Measurements from ENCODE around the gene LCE2B.

LCE2B gene

DNA sequence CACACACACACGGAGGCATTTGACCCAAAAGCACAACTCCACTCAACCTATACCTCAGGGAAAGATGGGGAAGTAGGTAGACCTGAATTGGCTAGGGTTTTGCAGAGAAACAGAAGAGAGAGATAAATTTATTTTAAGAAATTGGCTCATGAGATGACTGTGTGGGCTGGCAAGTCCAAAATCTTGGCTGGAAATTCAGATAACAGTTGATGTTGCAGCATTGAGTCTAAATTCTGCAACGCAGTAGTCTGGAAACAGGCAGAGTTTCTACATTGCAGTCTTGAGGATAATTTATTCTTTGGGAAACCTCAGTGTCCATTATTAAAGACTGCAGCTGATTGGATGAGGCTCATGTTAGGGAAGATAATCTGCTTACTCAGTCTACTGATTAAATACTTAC is 4.3 kb upstream of the LCE2B start:
- DNase-seq (ENCODE audit: low read depth): no peak

DNA sequence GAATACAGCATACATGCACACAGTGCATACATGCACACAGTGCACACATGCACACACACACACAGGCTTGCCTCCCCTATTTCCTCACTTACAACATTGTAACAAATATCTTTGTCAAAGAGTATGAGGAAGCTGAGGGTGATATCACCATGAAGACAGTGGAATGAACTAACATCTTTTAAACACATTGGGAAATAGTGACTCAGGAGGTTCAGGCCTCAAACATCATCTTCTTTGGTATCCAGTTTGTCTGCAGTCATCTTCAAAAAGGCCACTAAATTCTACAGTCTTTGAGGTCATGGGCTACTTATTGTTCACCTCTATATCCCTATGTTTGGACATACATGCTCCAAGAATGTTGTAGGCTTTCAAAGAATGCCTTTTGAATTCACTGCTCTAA is 2.1 kb upstream of the LCE2B start:
- TF ChIP-seq, protein P1, sequence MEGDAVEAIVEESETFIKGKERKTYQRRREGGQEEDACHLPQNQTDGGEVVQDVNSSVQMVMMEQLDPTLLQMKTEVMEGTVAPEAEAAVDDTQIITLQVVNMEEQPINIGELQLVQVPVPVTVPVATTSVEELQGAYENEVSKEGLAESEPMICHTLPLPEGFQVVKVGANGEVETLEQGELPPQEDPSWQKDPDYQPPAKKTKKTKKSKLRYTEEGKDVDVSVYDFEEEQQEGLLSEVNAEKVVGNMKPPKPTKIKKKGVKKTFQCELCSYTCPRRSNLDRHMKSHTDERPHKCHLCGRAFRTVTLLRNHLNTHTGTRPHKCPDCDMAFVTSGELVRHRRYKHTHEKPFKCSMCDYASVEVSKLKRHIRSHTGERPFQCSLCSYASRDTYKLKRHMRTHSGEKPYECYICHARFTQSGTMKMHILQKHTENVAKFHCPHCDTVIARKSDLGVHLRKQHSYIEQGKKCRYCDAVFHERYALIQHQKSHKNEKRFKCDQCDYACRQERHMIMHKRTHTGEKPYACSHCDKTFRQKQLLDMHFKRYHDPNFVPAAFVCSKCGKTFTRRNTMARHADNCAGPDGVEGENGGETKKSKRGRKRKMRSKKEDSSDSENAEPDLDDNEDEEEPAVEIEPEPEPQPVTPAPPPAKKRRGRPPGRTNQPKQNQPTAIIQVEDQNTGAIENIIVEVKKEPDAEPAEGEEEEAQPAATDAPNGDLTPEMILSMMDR (IDR thresholded peaks at IDR 0.05; ENCODE audit: low read depth, low read length, missing control alignments): no peak
- no peak overlapping the region for H3K4me3 ChIP-seq (ENCODE audit: low read depth, low read length)
- DNase-seq (ENCODE audit: low read depth): no peak

More for the DNA sequence above, 4.3 kb upstream of the LCE2B start:
- TF ChIP-seq, protein P1 (IDR thresholded peaks at IDR 0.05; ENCODE audit: low read depth, low read length, missing control alignments): no peak
- no peak overlapping the region for H3K4me3 ChIP-seq (ENCODE audit: low read depth, low read length)

DNA sequence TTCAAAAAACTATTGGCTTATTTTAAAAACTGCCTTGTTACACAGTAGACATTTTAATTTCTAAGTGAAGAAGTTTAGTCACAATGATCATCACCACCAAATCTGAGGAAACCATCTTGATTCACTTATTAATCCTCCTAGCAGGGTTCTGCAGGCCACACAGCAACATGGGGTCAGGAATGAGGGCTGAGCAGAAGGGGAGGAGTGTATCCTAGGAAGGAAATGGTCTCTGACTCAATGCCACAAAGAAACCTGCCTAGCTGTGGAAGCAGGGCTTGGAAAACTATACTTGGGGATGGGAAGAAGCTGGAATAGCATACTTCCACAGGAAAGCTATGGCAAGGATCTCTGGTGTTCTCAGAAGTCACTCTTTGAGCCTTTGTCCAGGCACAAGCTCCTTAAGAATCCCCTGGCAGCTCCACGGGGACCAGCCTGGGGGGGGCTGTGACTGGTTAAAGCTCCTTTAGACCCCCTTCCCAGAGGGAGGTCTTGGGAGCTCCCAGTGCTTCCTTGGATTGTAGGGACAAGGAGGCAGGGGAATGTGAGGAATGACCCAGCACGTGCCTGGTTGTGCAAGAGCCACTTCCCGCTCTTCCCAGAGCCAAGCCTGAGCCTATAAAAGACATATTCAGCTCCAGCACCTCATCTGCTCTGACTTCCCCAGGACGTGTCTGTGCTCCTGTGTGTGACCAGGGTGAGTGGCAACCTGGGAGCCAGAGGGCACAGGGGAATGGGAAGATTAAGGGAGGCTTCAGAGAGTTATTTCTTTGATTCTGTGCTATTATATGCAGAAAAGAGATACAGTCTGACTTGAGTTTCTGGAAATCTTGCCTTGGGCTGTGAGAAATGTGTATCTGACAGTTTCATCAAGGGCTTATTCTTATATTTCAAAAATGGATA is 12.0 kb downstream of the LCE2B start, which contains the start of gene LCE2A:
TSS of gene LCE2A (plus strand) at position 645 of the 900 bp plus-strand sequence. CDS start 557 bp downstream, outside the sequence.
- no peak within 1 kb of the TSS for H3K4me3 ChIP-seq (ENCODE audit: low read depth, low read length)
- TF ChIP-seq, protein P1 (IDR thresholded peaks at IDR 0.05; ENCODE audit: low read depth, low read length, missing control alignments): no peak
- DNase-seq (ENCODE audit: low read depth): no peak

DNA sequence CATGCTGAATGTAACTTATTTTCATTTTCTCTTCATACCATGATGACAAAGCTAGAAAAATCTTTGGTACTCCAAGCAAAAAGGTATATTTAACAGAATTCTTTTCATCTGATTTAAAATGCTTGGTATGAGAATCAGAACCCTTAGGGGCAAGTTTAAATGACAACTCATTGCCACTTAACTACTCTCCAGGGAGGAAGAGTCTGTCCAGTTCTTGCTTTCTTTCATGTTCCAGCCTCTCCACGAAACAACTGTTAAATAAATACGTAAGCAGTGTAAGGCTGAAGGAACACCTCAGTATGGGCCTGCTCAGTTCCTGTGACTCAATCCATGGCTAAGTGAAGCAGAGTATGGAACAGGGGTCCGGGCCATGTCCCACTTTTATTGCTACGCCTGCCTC is 13.8 kb downstream of the LCE2B start:
- no peak for DNase-seq (ENCODE audit: low read depth)
- TF ChIP-seq, protein P1 (IDR thresholded peaks at IDR 0.05; ENCODE audit: low read depth, low read length, missing control alignments): no peak
- no peak overlapping the region for H3K4me3 ChIP-seq (ENCODE audit: low read depth, low read length)

DNA sequence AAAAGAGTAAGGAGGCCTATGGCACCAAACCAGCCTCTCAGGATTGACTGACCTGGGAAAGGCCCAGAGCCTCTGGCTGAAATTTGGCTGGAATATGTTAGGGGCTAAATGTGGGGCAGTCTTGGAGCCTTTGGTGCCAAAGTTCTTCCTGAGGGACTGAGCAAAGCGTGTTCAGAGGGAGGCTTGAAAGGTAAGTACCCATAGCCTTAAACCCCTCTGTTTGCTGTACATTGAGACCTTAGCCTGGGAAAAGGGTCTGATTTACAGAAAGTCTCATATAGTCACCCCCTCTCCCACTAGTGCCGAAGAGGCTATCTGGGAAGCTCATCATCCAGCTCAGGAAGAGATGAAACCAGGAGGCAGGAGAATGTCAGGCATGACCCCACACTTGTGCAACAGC is 21.9 kb downstream of the LCE2B start, which contains the start of gene LCE4A:
TSS of gene LCE4A (plus strand) at position 301 of the 400 bp plus-strand sequence. CDS start 916 bp downstream, outside the sequence.
- H3K4me3 ChIP-seq (ENCODE audit: low read depth, low read length): no peak within 1 kb of the TSS
- no peak for DNase-seq (ENCODE audit: low read depth)
- TF ChIP-seq, protein P1 (IDR thresholded peaks at IDR 0.05; ENCODE audit: low read depth, low read length, missing control alignments): no peak

DNA sequence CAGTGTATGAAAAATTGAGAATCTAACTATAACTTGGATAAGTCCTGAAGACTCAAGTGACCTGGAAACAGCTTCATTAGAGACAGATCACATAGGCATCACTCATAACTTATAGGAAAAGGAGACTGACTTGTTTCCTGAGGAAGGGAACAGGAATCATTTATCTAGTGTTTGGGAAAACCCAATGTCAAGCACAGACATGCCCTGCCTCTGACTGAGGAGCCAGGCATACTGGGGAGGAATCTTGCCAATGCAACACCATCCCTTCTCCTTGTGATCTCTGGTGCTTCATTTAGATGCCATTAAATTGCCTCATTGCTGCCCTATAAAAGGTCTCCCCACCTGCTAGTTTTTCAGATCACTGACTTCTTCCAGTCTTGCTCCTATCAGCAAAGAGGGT is 32.3 kb downstream of the LCE2B start:
- H3K4me3 ChIP-seq (ENCODE audit: low read depth, low read length): no peak overlapping the region
- DNase-seq (ENCODE audit: low read depth): no peak
- TF ChIP-seq, protein P1 (IDR thresholded peaks at IDR 0.05; ENCODE audit: low read depth, low read length, missing control alignments): no peak

Measured in GM12864 (cell line).